Osteoblast (primary cell): ENCODE results near the gene WSB1. TPM values are rescaled to one million over a fixed set of nuclear protein-coding genes. Genes with fewer than 3 reads are reported as not detected.
A peak's percentile ranks its signal among the peaks of the same experiment; 100 is the strongest.

Experiments used
- DNase-seq: peaks from one replicate; pipeline ENCODE4 v3.0.0; 2011; ENCODE audit warnings: low spot score, mixed read lengths; ENCODE audit not compliant: insufficient read length; ENCODE audit errors: missing footprints
- H2AFZ ChIP-seq: 2 replicates; pipeline ENCODE4 v1.6.0; 2011; ENCODE audit warnings: mild to moderate bottlenecking, low read length
- H3K27ac ChIP-seq: 2 replicates; pipeline ENCODE4 v1.5.1; 2011; ENCODE audit warnings: mild to moderate bottlenecking, low read depth, low read length, moderate library complexity
- H3K27me3 ChIP-seq: 2 replicates; pipeline ENCODE4 v1.6.0; 2012; ENCODE audit warnings: mild to moderate bottlenecking, control low read depth, inconsistent platforms, low read length, moderate library complexity; ENCODE audit not compliant: insufficient read depth
- H3K36me3 ChIP-seq: 2 replicates; pipeline ENCODE4 v1.5.1; 2011; ENCODE audit warnings: mild to moderate bottlenecking, low read length, control low read depth, moderate library complexity; ENCODE audit not compliant: insufficient read depth
- H3K4me1 ChIP-seq: 2 replicates; pipeline ENCODE4 v1.5.1; 2011; ENCODE audit warnings: mild to moderate bottlenecking, low read length, control low read depth, moderate library complexity; ENCODE audit not compliant: insufficient read depth
- H3K4me2 ChIP-seq: 2 replicates; pipeline ENCODE4 v1.6.0; 2011; ENCODE audit warnings: mild to moderate bottlenecking, low read length; ENCODE audit not compliant: insufficient read depth
- H3K4me3 ChIP-seq: fragments of 200-600 bp; sonication (generic); 3 replicates; pipeline ENCODE4 v1.5.1; 2012; ENCODE audit warnings: mild to moderate bottlenecking, low read length, inconsistent platforms; ENCODE audit not compliant: insufficient read depth
- H3K79me2 ChIP-seq: 2 replicates; pipeline ENCODE4 v1.6.0; 2012; ENCODE audit warnings: mild to moderate bottlenecking, low read length, control low read depth, inconsistent platforms; ENCODE audit not compliant: insufficient read depth
- H3K9me3 ChIP-seq: 2 replicates; pipeline ENCODE4 v1.5.1; 2011; ENCODE audit warnings: low read depth, low read length, control low read depth
- H4K20me1 ChIP-seq: 2 replicates; pipeline ENCODE4 v1.6.0; 2012; ENCODE audit warnings: mild to moderate bottlenecking, low read length, control low read depth; ENCODE audit not compliant: insufficient read depth
- total RNA-seq: library from RNA; depleted of rRNA; stranded (reverse); fragments of >200 nt; gene quantifications from 2 replicates; pipeline ENCODE4 v1.2.3, GENCODE V29; 2012
- TF ChIP-seq, protein P1 (sequence below): IDR thresholded peaks from 2 replicates; pipeline ENCODE4 v1.5.1; 2011; ENCODE audit warnings: mild to moderate bottlenecking, low read depth, low read length, moderate library complexity; ENCODE audit errors: extremely low read depth

WSB1 gene
- total RNA-seq, 1 donor = 177 TPM

DNA sequence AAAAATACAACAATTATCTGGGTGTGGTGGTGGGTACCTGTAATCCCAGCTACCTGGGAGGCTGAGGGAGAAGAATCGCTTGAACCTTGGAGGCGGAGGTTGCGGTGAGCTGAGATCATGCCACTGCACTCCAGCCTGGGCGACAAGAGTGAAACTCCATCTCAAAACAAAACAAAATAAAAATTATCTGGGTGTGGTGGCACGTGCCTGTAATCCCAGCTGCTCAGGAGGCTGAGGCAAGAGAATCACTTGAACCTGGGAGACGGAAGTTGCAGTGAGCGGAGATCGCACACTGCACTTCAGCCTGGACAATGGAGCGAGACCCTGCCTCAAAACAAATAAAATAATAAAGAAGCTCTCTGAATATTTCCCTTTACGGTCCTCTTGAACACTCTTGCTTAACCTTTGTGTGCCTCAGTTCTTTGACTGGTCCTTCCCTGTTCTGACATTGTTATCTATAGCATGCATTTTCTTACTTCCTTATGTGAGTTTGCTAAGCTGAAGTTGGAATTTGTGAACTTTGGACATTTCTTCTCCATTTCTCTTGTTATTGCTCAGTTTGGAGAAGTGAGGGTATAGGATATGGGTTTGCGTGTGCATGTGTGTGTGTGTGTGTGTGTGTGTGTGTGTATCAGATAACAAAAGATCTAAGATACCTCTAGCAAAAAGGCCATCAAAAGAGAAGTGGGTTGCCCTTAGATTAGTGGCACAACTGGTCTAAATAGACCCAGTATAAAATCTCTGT lies 29.7 kb upstream of the WSB1 start:
- Histone ChIP-seq H3K36me3 (no peaks in the 10 kb centered on the region), H3K27ac (no peak overlapping the region), H3K27me3 (peaks cover 14% of the 10 kb centered on the region), H3K4me1 (no peaks in the 10 kb centered on the region), H4K20me1 (no peaks in the 10 kb centered on the region), H3K4me3 (no peak overlapping the region), H3K9me3 (no peaks in the 10 kb centered on the region), H3K79me2 (no peaks in the 10 kb centered on the region), H2AFZ (no peak overlapping the region), H3K4me2 (no peak overlapping the region)
- TF ChIP-seq, protein P1, sequence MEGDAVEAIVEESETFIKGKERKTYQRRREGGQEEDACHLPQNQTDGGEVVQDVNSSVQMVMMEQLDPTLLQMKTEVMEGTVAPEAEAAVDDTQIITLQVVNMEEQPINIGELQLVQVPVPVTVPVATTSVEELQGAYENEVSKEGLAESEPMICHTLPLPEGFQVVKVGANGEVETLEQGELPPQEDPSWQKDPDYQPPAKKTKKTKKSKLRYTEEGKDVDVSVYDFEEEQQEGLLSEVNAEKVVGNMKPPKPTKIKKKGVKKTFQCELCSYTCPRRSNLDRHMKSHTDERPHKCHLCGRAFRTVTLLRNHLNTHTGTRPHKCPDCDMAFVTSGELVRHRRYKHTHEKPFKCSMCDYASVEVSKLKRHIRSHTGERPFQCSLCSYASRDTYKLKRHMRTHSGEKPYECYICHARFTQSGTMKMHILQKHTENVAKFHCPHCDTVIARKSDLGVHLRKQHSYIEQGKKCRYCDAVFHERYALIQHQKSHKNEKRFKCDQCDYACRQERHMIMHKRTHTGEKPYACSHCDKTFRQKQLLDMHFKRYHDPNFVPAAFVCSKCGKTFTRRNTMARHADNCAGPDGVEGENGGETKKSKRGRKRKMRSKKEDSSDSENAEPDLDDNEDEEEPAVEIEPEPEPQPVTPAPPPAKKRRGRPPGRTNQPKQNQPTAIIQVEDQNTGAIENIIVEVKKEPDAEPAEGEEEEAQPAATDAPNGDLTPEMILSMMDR = no peak
- DNase-seq = no peak

DNA sequence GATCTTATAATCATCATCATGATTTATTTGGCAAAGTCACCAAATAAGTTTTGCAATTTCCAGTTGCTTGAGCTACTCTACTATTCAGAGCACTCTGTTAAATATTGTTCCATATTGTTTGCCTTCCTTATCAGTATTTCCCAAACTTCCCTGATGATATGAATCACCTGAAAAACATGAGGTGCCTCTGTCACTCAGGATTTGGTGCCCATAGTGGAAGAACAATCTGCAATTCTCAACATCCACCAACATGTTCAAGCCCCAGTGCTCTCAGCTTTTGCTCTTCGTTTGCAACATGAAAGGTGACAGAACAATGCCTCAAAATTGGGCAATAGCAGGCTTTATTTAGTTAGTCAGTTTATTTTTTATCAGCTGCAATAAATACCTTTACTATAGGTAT lies 28.6 kb upstream of the WSB1 start:
- H4K20me1 ChIP-seq = no peaks in the 10 kb centered on the region

DNA sequence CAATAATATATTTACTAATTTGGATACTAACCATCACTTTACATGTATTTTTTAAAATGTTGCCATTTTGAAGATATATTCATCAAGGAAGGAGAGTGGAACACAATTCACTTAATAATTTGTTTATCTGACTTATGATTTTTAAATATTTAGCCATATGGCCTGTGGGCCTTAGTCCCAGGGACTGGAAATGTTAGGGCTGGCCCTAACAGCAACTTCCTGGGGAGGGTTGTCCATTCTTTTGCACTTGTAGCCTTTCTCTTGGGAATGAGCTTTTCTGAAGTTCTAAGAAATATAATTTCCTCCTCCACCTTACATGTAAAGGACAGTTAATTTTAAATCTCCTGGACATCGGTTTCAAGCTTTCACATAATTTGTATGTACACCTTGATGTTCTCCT lies 27.7 kb upstream of the WSB1 start:
- Histone ChIP-seq H3K4me2 (no peak overlapping the region), H3K9me3 (no peaks in the 10 kb centered on the region), H4K20me1 (no peaks in the 10 kb centered on the region), H3K27ac (no peak overlapping the region), H3K4me3 (no peak overlapping the region), H2AFZ (no peak overlapping the region), H3K79me2 (no peaks in the 10 kb centered on the region), H3K4me1 (no peaks in the 10 kb centered on the region), H3K27me3 (peaks cover 17% of the 10 kb centered on the region), H3K36me3 (no peaks in the 10 kb centered on the region)
- DNase-seq = no peak
- TF ChIP-seq, protein P1 = no peak

More for the DNA sequence above, 28.6 kb upstream of the WSB1 start:
- TF ChIP-seq, protein P1 = no peak
- Histone ChIP-seq H3K9me3 (no peaks in the 10 kb centered on the region), H2AFZ (no peak overlapping the region), H3K27ac (no peak overlapping the region), H3K79me2 (no peaks in the 10 kb centered on the region), H3K27me3 (peaks cover 17% of the 10 kb centered on the region), H3K36me3 (no peaks in the 10 kb centered on the region), H3K4me1 (no peaks in the 10 kb centered on the region), H3K4me2 (no peak overlapping the region), H3K4me3 (no peak overlapping the region)
- peak; percentile 34 for DNase-seq

DNA sequence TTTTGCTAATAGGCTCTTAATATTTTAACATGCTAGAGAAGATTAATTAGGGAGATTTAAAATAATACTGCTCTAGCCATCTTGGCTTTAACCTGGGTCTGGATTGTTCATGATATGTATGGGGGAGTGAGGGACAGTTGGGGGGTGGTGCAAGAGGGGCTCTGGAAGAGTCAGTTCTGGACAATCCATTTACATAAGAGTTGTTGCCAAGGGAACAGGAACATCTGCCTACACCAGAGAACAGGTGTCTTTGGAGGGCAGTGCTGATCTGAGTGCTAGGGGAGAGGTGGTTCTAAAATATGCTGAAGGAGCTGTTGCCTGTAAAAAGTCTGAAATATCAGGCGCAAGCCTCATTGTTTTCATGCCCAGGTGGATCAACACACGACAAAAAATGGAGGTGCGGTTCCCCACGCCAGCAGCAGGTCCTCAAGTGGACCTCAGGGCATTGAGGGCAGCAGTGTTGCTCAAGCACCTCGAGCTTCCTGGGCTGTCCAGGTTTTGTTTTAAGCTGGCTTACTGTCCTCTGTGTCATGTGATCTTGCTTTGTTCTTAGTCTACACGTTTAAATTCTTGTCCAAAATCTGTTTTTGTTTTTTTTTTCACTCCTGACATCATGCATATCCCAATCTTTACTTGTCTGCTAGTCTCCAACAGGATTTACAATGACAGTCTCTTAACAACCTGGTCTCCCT lies 25.4 kb upstream of the WSB1 start:
- TF ChIP-seq, protein P1 = no peak
- no peak overlapping the region for H3K27ac ChIP-seq
- no peaks in the 10 kb centered on the region for H4K20me1 ChIP-seq
- no peaks in the 10 kb centered on the region for H3K79me2 ChIP-seq
- no peaks in the 10 kb centered on the region for H3K36me3 ChIP-seq
- H2AFZ ChIP-seq = no peak overlapping the region
- no peak overlapping the region for H3K4me3 ChIP-seq
- no peaks in the 10 kb centered on the region for H3K4me1 ChIP-seq
- no peak overlapping the region for H3K4me2 ChIP-seq
- DNase-seq = no peak
- peaks cover 13% of the 10 kb centered on the region for H3K27me3 ChIP-seq
- no peaks in the 10 kb centered on the region for H3K9me3 ChIP-seq
